Calu3 (cell line): ENCODE data around the gene CAVIN3. TPM values are rescaled to one million over a fixed set of nuclear protein-coding genes. Genes with fewer than 3 reads are reported as not detected.

Experiments used
- BruUV-seq: library from RNA; stranded (reverse); fragments of 400-500 nt; replicated peaks from 2 replicates; lab custom pipeline; 2021; lab: Mats Ljungman, UMichigan
- CTCF ChIA-PET: fragments of 300-600 bp; sonication (Branson Sonifier 250); formaldehyde crosslinking; loops from one replicate; lab custom pipeline; 2022; ENCODE audit warnings: antibody characterized with exemption; lab: Charles Lee
- DNase-seq: peaks from one replicate; pipeline ENCODE4 v3.0.0; 2022
- H3K27ac Mint-ChIP-seq: one replicate; pipeline ENCODE4 v1.8.0; 2022; ENCODE audit warnings: mixed read lengths; ENCODE audit not compliant: unreplicated experiment
- H3K27me3 Mint-ChIP-seq: one replicate; pipeline ENCODE4 v1.8.0; 2022; ENCODE audit warnings: mixed read lengths; ENCODE audit not compliant: unreplicated experiment
- H3K36me3 Mint-ChIP-seq: one replicate; pipeline ENCODE4 v1.8.0; 2022; ENCODE audit warnings: mild to moderate bottlenecking, moderate library complexity, mixed read lengths; ENCODE audit not compliant: insufficient read depth, unreplicated experiment
- H3K4me1 Mint-ChIP-seq: one replicate; pipeline ENCODE4 v1.8.0; 2022; ENCODE audit warnings: mild to moderate bottlenecking, low read depth, mixed read lengths; ENCODE audit not compliant: unreplicated experiment
- H3K4me3 Mint-ChIP-seq: one replicate; pipeline ENCODE4 v1.8.0; 2022; ENCODE audit warnings: mild to moderate bottlenecking, low read depth, moderate library complexity, mixed read lengths; ENCODE audit not compliant: unreplicated experiment
- H3K9me3 Mint-ChIP-seq: one replicate; pipeline ENCODE4 v1.8.0; 2022; ENCODE audit warnings: low read depth, mixed read lengths; ENCODE audit not compliant: unreplicated experiment
- CTCF ChIP-seq: fragments of 200-600 bp; IDR thresholded peaks from one replicate; pipeline ENCODE4 v1.8.0; 2022; ENCODE audit warnings: antibody characterized with exemption; ENCODE audit not compliant: unreplicated experiment
- intact Hi-C: fragments of 100-400 bp; cut with micrococcal nuclease; formaldehyde crosslinking; loops from one replicate; pipeline ENCODE4 v1.10.0; 2022; ENCODE audit not compliant: unreplicated experiment
- total RNA-seq: library from RNA; stranded (reverse); gene quantifications from 2 replicates; pipeline ENCODE4 v1.2.3, GENCODE V29; 2022

CAVIN3 gene
- total RNA-seq, 1 experiment from 2014 or later: 26.4 TPM

GRCh38 chr11:6315811-6316425, 4.4 kb downstream of the CAVIN3 start:
- BruUV-seq: no TSS peak
- Mint-ChIP-seq H3K4me1 (peaks cover 16% of the 10 kb centered on the region), H3K27ac (no peak overlapping the region), H3K36me3 (peaks cover 24% of the 10 kb centered on the region), H3K27me3 (no peaks in the 10 kb centered on the region), H3K9me3 (no peaks in the 10 kb centered on the region), H3K4me3 (no peak overlapping the region)
- peak; percentile 80 for TF ChIP-seq CTCF
- CTCF ChIA-PET: no interaction called here
- DNase-seq: peak; percentile 57
- intact Hi-C loops: loop anchor here (2.0 to 5.0 kb wide), 2 partner anchors 36 to 65 kb away; no protein-coding TSS in a partner anchor

GRCh38 chr11:6312106-6312505, 8.2 kb downstream of the CAVIN3 start:
- intact Hi-C loops: no loop called here
- BruUV-seq: no TSS peak
- TF ChIP-seq CTCF: no peak
- no peaks in the 10 kb centered on the region for H3K4me1 Mint-ChIP-seq
- H3K27me3 Mint-ChIP-seq: peaks cover 16% of the 10 kb centered on the region
- no peak overlapping the region for H3K4me3 Mint-ChIP-seq
- no peaks in the 10 kb centered on the region for H3K9me3 Mint-ChIP-seq
- H3K27ac Mint-ChIP-seq: no peak overlapping the region
- H3K36me3 Mint-ChIP-seq: no peaks in the 10 kb centered on the region
- no peak for DNase-seq
- CTCF ChIA-PET: no interaction called here

- no peak for DNase-seq
- peaks cover 27% of the 10 kb centered on the region for H3K27me3 Mint-ChIP-seq
- H3K4me3 Mint-ChIP-seq: no peak overlapping the region
- H3K36me3 Mint-ChIP-seq: no peaks in the 10 kb centered on the region
- H3K27ac Mint-ChIP-seq: no peak overlapping the region
- no peak for TF ChIP-seq CTCF
- BruUV-seq: no TSS peak
- CTCF ChIA-PET: interaction anchor here (0.9 to 1.2 kb wide), 2 partner anchors 10 to 57 kb away, joined by 3 read pairs; no protein-coding TSS in a partner anchor
- intact Hi-C loops: no loop called here
- no peaks in the 10 kb centered on the region for H3K4me1 Mint-ChIP-seq
- H3K9me3 Mint-ChIP-seq: no peaks in the 10 kb centered on the region
Measured at GRCh38 chr11:6307876-6308275, 12.4 kb downstream of the CAVIN3 start.

- H3K36me3 Mint-ChIP-seq: no peaks in the 10 kb centered on the region
- intact Hi-C loops: no loop called here
- no peak for DNase-seq
- H3K4me1 Mint-ChIP-seq: no peaks in the 10 kb centered on the region
- no peaks in the 10 kb centered on the region for H3K9me3 Mint-ChIP-seq
- peaks cover 27% of the 10 kb centered on the region for H3K27me3 Mint-ChIP-seq
- no peak overlapping the region for H3K27ac Mint-ChIP-seq
- CTCF ChIA-PET: no interaction called here
- no TSS peak for BruUV-seq
- H3K4me3 Mint-ChIP-seq: no peak overlapping the region
- TF ChIP-seq CTCF: no peak
Measured at GRCh38 chr11:6305297-6305696, 15.0 kb downstream of the CAVIN3 start.
